ENCODE measurements around the gene ENTPD6.

Gene ENTPD6

DNA sequence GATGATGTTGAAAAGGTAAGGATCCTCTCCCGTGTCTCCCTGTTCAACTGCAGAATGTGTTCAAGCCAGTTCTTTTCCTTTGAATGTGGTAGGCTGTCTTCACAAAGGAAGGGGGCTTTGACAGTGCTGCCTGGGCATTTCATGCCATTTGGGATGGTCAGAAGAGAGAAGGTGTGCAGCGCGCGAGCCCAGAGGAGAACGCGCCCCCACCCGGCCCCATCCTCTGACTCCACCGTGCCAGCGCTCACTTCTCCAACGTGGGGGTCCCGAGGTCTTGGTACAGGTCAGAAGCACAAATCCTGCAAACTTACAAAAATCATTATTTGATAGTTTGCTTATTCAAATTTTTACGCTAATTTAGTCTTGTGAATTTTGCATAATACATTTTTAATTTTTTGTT, 14.4 kb downstream of the ENTPD6 start:
- DNase-seq: no peak

DNA sequence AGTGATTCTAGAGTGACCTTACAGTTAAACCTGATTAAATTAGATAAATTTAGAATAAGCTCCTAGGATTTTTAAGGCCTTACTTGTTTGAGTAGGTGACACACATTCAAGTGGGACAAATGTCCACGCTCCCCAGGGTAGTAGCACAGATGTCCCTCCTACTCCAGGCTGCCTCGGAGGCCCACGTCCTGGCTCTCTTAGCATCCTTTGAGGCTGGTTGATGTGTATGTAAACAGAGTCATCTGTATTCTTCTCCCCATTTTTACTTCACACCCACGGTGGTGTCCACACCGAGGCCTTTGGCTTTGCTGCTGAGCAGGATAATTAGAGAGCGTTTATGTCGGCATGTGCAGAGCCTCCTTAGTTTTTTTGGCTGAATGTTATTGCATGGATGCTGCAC, 15.8 kb downstream of the ENTPD6 start:
- DNase-seq: no peak

DNA sequence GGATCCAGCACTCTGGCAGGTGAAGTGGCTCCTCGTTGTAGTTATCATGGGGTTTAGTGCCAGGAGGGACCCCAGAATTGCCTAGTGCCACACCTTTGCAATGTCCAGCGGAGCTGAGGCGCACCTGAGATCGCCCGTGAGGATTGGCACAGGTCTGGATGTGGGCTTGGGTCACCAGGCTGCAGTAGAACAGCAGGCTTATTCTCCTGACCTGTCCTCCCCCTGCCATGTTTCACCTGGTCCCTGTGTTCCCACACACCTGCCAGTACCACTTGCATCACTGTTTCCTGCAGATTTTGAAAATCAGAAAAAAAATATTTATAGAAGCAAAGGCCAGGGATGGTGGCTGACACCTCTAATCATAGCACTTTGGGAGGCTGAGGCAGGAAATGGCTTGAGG, 16.7 kb downstream of the ENTPD6 start:
- no peak for DNase-seq

DNA sequence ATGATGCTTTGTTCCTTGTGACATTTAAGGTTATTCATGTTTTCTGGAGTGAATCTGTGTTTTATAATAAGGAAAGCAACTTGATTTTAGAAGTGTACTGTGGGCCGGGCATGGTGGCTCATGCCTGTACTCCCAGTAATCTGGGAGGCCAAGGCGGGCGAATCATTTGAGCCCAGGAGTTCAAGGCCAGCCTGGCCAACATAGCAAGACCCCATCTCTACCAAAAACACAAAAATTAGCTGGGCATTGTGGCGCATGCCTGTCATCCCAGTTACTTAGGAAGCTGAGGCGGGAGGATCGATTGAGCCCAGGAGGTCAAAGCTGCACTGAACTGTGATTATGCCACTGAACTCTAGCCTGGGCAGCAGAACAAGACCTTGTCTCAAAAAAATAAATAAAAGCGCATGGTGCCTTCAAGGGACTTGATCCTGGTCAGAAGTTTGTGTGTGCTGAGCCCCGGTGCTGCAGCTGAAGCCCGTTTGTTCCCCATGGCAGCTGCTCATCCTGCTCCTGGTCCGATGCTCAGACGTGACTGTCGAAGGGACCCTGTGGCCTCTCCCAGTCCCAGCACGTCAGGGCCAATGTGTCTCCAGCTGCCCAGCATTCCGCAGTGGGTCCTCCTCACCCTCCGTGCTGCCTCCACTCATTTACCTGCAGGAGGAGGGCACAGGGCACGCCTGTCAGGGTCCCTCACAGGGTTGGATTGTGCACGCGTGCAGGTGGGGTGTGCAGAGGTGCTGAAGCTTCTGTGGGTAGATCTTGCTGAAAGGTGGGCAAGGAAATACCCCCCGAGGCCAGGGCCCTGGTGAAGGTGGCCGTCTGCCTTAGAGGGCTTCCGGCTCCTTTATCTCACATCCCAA, 18.3 kb downstream of the ENTPD6 start:
- no peak for DNase-seq

DNA sequence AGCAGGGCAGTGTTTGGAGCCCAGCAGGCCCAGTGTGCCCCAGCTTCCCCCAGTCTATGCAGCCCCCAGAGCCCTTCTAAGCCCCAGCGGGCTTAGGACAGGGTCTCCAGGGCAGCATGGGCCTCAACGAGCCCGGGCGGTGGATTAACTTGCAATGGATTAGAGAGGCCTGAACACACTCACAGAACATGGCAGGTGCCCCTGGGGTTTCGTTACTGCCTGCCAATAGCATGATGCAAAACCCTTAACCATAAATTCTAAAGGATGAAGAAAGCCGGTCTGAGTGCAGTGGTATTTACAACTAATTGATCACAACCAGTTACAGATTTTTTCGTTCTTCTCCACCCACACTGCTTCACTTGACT, 18.9 kb downstream of the ENTPD6 start:
- no peak for DNase-seq

DNA sequence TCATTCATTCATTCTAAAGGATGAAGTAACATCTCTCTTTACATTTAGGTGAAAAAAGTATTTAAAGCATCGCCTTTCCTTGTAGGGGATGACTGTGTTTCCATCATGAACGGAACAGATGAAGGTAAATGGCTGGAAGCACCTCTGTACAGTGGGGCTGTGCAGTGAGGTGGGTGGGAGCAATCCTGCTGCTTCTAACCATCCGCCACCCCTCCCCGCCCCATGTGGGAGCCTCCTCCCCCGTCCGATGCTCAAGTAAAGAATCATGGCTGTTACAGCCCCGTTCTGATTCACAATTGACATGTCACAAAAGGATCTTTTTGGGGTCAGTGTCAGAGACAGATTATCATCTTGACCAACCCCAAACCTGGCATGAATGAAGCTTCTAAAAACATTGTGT, 19.3 kb downstream of the ENTPD6 start:
- DNase-seq: no peak

DNA sequence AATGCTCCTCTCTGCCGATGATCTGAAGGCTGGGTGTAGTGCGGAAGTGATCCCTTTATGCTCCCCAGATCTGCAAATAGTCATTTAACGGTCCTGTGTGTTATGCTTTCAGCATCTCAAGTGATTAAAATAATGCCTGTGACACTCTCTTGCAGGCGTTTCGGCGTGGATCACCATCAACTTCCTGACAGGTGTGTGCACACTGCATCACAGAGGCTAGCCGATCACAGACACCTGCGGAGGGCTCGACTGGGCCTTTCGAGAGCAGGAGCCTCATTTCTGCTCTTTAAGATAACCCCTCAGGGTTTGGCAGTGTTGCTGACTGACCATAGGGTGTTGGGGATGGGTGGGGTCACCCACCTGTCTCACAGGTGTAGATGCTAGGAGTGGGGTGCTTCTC, 20.0 kb downstream of the ENTPD6 start:
- DNase-seq: no peak

DNA sequence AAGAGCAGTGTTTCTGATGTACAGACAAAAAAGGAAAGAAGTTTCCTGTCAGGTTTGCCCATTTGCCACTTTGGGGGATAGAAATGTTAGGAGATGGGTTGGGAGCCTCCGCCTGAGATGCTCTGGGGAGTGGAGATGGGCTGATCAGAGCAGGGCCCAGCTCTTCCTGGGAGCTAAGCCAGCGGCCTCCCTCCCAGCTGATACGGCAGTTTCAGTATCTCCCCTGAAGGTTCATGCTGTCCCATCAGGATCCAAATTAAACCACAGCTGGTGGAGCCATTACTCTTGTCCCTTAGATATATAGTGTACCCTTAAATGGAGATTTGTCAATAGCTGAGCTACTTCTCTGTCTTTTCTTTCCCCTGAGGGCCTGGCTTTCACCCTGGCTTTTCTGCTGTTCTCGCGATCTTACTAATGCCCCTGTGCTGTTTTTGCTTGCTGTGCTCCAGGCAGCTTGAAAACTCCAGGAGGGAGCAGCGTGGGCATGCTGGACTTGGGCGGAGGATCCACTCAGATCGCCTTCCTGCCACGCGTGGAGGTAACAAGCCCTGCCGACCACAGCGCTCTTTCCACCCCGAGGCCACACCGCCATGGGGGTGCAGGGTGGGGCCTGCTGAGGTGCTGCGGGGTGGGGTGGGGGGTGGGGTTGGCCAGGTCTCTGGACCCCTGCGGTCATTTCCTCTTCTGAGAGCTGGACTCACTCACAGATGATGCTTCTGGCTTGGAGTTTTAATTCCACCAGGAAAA, 20.9 kb downstream of the ENTPD6 start:
- DNase-seq: no peak

DNA sequence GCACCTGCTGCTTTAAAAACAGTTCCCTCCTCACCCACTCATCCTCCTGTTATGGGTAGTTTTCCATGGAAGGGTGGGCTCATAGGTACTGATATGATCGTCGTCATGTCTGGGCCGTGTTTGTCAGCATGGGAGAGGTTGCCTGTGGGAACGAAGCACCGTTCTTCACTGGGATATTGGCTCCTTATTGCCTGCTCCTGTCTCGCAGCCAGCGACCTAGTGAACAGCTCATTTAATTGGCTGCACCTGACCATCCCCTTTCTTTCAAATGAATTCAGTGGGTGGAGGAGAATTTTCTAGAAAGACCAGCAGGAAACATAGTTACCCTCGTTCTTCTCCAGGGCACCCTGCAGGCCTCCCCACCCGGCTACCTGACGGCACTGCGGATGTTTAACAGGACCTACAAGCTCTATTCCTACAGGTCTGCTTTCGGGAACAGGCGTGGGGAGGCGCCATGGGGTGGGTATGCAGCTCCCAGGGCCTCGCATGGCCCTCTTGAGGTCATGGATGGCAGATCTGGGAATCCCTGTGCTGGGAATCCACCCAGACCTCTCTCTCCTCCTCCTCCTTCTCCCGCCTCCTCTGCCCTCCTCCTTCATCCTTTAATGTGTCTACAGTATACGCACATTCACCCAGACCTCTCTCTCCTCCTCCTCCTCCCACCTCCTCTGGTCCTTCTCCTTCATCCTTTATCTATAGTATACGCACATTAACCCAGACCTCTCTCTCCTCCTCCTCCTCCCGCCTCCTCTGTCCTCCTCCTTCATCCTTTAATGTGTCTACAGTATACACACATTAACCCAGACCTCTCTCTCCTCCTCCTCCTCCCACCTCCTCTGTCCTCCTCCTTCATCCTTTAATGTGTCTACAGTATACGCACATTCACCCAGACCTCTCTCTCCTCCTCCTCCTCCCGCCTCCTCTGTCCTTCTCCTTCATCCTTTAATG, 21.9 kb downstream of the ENTPD6 start:
- no peak for DNase-seq

DNA sequence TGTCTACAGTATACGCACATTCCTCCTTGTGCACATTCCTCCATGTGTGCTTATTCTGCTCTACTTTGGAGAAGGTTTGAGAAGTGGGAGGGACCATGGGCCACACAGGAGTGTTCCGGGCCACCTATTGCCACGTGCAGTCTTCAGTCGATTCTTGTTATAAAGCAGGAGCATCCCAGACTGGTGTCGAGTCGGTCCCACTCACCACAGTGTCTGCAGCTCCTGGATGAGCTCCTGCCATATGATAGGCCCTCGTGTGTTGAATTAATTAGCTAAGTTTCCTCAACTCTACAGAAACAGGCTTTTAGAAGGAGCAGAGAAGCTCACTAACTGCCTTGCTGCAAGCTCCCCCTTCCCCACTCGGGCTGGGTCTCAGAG, 22.6 kb downstream of the ENTPD6 start:
- DNase-seq: no peak

DNA sequence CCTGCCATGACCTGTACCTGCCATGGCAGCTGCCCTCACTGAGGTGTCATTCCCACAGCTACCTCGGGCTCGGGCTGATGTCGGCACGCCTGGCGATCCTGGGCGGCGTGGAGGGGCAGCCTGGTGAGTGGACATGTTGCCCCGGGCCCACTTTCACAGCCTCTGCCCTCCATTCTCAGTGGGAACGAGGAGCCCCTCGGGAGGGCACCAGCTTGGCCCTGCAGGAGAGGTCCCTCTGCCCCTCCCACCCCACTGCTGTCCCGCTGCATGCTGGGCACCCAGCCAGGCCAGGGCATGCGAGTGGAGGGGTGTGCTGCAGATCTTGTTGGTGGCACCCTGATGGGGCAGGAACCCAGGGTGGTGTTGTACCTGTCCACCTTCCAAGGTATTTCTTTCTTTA, 23.0 kb downstream of the ENTPD6 start:
- no peak for DNase-seq

DNA sequence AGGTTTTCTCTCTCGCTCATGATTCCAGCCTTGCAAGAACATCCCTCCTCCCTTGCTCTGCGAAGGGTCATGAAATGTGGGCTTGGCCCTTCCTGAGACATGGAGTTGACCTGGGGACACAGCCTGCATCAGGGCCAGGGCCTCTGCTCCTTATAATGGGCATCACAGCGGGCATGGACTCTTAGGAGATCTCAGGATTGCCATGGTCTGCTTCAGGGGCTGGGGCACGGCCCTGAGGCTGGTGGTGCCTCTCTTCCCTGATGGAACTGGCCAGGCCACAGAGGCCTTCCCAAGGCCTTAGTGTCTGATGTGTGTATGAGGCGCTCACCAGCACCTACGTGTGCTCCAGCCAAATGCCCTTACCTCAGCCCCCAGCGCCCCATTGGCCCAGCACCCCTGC, 23.9 kb downstream of the ENTPD6 start:
- no peak for DNase-seq

DNA sequence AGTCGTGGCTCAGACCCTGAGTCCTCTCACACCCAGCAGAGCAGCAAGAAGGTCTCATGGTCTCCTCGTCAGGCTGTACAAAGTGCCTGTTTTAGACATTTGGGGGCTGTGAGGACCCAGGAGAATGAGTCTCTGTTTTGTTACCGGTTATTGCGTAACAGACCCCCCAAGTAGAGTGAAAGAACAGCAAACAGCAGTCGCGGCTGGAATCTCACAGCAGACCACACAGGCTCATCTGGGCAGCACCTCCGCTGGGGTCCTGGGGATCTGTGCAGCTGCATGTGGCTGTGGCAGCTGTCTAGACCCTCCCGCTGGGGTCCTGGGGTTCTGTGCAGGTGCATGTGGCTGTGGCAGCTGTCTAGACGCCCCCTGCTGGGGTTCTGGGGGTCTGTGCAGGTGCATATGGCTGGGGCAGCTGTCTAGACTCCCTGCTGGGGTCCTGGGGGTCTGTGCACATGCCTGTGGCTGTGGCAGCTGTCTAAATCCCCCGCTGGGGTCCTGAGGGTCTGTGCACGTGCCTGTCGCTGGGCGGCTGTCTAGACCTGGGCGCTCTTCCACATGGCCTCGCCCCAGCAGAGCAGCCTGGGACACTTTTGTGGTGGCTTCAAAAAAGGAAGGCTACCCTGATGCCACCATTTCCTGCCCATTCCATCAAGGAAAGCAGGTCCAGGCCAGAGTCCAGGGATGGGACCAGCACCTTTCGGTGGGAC, 24.7 kb downstream of the ENTPD6 start:
- DNase-seq: no peak

DNA sequence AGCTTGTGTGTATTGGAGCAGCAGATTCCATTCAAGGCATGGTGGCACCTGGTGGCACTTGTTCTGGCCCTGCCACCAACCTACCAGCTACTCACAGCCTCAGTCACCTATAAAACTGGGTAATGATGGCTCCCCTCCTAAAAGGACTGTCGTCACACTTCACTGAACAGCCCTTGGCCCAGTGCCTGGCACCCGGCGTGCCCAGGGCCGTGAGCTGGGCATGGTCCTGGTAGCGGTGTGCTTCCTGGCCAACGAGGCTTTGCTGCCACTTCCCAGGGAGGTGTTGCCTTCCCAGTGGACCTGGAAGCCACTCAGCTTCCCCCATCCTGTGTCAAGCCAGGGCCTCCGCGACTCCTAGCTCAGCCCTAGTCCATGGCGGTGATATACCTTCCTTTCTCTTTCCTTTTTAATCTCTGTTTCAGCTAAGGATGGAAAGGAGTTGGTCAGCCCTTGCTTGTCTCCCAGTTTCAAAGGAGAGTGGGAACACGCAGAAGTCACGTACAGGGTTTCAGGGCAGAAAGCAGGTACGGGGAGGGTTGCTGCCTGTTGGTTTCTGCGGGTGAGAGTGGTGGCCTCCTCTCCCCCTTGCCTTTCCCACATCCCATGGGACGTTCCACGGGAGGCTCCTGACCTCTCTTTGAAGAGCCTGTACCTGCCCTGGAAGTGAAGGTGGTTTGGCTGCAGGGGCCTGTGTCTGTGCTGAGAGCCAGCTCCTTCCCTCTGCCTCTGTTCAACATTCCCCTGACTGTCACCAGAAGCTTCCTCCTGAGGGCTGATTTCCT, 25.5 kb downstream of the ENTPD6 start:
- peak; percentile 61 for DNase-seq

DNA sequence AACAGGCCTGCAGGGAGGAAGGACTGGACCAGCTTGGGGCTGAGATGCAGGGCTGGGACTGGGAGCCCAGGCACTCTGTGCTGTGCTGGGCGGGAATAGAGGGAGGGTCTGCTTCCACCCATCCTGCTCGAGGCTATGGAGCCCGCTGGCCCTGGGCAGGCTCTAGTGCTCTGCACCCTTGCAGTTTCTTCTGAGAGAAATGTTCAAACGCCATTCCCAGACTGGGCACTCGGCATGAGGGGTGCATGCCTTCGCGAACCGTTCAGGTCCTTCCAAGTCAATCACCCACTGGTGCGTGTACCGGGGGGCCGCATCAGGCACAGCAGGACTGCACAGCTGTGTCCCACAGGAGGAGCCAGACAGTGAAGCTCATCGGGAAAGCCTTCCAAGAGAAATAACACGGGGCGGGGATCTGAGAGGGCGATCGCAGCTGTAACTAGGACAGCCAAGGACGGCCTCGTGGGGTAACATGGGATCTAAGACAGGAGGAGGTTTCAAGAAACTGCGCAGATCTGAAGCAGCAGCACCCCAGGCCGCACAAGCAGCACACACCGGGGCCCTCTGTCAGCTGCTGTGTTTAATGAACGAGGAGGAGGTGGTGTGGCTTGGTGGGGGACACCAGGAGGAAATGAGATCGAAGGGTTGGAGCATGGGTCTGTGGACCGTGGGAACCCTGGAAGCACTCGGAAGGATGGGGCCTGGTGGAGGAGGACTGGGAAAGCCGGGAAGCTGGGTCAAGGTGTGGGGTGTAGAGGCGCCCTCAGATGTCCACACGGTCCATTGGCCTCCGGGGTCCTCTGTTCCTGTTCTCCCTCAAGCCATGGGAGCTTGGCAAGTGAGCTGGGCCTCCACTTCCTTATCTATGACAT, 26.3 kb downstream of the ENTPD6 start:
- no peak for DNase-seq

DNA sequence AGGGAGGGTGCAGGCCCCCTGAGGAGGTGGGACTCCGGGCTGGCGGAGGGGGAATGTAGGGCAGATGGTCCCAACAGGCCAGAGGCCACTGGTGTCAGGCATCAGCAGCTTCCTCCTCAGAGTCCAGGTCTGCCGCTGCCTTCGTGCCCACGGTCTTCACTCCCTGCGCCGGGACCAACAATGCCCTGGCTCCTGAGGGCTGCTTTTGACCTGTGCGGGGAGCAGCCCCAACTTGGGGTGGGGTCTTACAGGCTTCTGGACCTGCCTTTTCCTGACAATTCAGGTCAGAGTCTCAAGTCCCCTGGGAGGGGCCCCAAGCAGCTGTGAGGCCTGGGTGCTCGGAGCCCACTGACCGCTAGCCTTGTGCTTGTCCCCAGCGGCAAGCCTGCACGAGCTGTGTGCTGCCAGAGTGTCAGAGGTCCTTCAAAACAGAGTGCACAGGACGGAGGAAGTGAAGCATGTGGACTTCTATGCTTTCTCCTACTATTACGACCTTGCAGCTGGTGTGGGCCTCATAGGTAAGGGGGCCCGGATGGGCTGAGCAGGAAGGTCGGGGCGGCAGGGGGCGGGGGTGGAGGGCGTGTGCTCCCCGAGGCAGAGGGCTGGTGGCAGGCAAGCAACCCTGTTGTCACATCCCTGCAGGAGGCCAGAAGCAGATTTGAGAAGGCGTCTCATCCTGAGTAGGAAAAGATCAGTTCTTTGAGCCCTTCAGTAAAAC, 27.1 kb downstream of the ENTPD6 start:
- DNase-seq: no peak

DNA sequence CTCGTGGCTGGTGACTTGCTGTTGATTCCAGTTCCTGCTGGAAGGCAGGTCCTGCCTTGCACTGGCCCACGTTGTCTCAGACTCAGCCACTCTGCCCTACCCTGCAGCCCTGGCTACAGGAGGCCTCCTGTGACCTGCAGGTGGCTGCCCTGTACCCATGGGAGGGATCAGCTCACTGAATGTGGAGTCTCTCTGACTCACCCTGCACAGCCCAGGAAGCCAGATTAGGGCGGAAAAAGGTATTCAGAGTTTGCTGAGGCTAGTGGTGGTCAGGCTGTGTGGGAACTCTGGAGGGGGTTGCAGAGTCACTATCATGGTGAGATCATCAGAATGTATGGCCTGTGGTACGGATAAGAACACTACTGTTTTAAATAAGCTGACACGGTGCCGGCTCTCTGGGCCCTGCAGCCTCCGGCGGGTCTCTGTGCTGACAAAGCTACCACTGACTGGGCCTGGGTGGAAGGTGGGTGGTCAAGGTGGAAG, 27.7 kb downstream of the ENTPD6 start:
- no peak for DNase-seq

DNA sequence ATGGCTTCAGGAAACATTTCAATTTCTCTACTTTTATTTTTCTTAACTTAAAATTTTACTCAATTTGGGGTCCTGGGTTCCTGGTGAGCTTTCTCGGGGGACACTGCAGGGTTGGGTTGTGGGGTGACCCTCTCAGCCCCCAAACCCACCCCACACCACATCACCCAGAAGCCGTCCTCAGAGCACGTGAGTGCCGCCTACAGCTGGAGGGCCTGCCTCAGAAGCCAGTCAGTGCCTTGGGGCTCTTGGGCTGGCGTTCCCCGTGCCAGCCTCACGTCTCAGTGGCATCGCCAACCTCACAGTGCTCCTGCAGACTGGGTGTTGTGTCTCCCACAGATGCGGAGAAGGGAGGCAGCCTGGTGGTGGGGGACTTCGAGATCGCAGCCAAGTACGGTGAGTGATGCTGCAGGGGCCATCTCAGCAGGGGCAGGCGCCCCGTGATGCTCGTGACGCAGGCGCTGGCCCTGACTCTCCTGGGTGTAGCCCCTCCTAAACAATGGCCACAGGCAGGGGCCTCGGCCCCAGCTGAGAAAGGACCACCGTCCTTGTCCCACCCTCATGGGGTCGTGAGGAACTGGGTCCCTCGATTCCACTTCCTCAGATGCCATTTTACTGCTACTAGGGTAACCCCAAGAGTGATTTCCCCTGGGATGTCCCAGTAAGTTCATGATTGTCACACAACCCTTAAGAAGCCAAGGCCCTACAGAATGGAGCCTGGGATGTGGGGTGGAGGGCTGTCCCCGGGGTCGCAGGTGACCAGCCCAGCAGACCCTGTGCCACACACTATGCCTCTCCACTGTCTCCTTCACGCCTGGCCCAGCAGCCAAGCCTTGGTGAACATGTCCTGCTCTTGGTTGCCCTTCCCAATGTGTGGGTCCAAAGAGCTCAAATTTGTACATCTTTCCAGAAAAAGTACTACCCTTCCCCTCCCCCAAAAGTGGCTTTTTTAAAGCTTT, 28.5 kb downstream of the ENTPD6 start:
- DNase-seq: no peak

DNA sequence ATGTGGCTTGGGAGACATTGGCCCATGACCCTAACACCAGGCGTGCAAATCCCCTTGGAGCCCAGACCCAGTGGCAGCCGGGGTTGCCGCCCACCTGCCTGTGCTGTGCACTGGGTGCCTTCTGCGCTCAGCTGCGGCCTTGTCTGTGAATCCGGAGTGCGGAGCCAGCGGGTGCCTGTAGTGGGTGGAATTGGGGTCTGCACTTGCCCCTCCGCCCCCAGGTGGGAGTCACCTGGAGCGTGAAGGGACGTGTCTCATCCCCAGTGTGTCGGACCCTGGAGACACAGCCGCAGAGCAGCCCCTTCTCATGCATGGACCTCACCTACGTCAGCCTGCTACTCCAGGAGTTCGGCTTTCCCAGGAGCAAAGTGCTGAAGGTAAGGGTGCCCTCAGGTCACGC, 29.4 kb downstream of the ENTPD6 start:
- no peak for DNase-seq
